IPS-15b (cell line): ENCODE measurements around the gene BARHL2.

ENCODE experiments used
- H3K27me3 ChIP-seq: one replicate; pipeline ENCODE4 v1.6.1; 2013; ENCODE audit warnings: low read length; ENCODE audit not compliant: control insufficient read depth, insufficient read depth
- H3K36me3 ChIP-seq: one replicate; pipeline ENCODE4 v1.6.1; 2013; ENCODE audit warnings: low read length; ENCODE audit not compliant: control insufficient read depth, insufficient read depth
- H3K4me1 ChIP-seq: one replicate; pipeline ENCODE4 v1.6.1; 2013; ENCODE audit warnings: mild to moderate bottlenecking, low read length; ENCODE audit not compliant: control insufficient read depth, insufficient read depth
- H3K4me3 ChIP-seq: one replicate; pipeline ENCODE4 v1.5.1; 2013; ENCODE audit warnings: low read depth, low read length
- H3K9ac ChIP-seq: one replicate; pipeline ENCODE4 v1.6.1; 2013; ENCODE audit warnings: low read depth, mild to moderate bottlenecking, low read length
- H3K9me3 ChIP-seq: one replicate; pipeline ENCODE4 v1.6.1; 2013; ENCODE audit warnings: mild to moderate bottlenecking, low read length; ENCODE audit not compliant: control insufficient read depth, insufficient read depth

Gene BARHL2

GRCh38 chr1:90713741-90714509 is 3.2 kb downstream of the BARHL2 start:
- H3K36me3 ChIP-seq: no peaks in the 10 kb centered on the region
- H3K4me1 ChIP-seq: peaks cover 7% of the 10 kb centered on the region
- H3K9me3 ChIP-seq: no peaks in the 10 kb centered on the region
- H3K9ac ChIP-seq: no peak overlapping the region
- H3K27me3 ChIP-seq: peaks cover 97% of the 10 kb centered on the region
- H3K4me3 ChIP-seq: peak overlapping the region; percentile 27

GRCh38 chr1:90712915-90713730 is 4.0 kb downstream of the BARHL2 start:
- H3K4me1 ChIP-seq: peaks cover 7% of the 10 kb centered on the region
- no peaks in the 10 kb centered on the region for H3K36me3 ChIP-seq
- H3K9me3 ChIP-seq: no peaks in the 10 kb centered on the region
- H3K4me3 ChIP-seq: peak overlapping the region; percentile 22
- no peak overlapping the region for H3K9ac ChIP-seq
- H3K27me3 ChIP-seq: peaks cover 97% of the 10 kb centered on the region

- H3K27me3 ChIP-seq: peaks cover 100% of the 10 kb centered on the region
- peaks cover 7% of the 10 kb centered on the region for H3K4me1 ChIP-seq
- H3K4me3 ChIP-seq: peak overlapping the region; percentile 30
- H3K9me3 ChIP-seq: no peaks in the 10 kb centered on the region
- no peak overlapping the region for H3K9ac ChIP-seq
- no peaks in the 10 kb centered on the region for H3K36me3 ChIP-seq
Observed at GRCh38 chr1:90712153-90712856, 4.8 kb downstream of the BARHL2 start.

GRCh38 chr1:90711696-90712095 is 5.4 kb downstream of the BARHL2 start:
- peaks cover 7% of the 10 kb centered on the region for H3K4me1 ChIP-seq
- no peak overlapping the region for H3K9ac ChIP-seq
- H3K9me3 ChIP-seq: no peaks in the 10 kb centered on the region
- H3K27me3 ChIP-seq: peaks cover 100% of the 10 kb centered on the region
- H3K36me3 ChIP-seq: no peaks in the 10 kb centered on the region
- peak overlapping the region; percentile 30 for H3K4me3 ChIP-seq

GRCh38 chr1:90710579-90711536 is 6.2 kb downstream of the BARHL2 start:
- Histone ChIP-seq H3K4me3 (peak overlapping the region; percentile 43), H3K9me3 (no peaks in the 10 kb centered on the region), H3K9ac (no peak overlapping the region)

GRCh38 chr1:90709535-90709934 is 7.6 kb downstream of the BARHL2 start:
- H3K9ac ChIP-seq: no peak overlapping the region
- H3K9me3 ChIP-seq: no peaks in the 10 kb centered on the region
- H3K4me3 ChIP-seq: peak overlapping the region; percentile 11
- H3K36me3 ChIP-seq: no peaks in the 10 kb centered on the region
- peaks cover 14% of the 10 kb centered on the region for H3K4me1 ChIP-seq
- H3K27me3 ChIP-seq: peaks cover 99% of the 10 kb centered on the region

More at GRCh38 chr1:90710579-90711536, 6.2 kb downstream of the BARHL2 start:
- Histone ChIP-seq H3K4me1 (peaks cover 10% of the 10 kb centered on the region), H3K27me3 (peaks cover 100% of the 10 kb centered on the region), H3K36me3 (no peaks in the 10 kb centered on the region)

GRCh38 chr1:90708826-90709225 is 8.3 kb downstream of the BARHL2 start:
- peaks cover 99% of the 10 kb centered on the region for H3K27me3 ChIP-seq

GRCh38 chr1:90708236-90708786 is 8.8 kb downstream of the BARHL2 start:
- Histone ChIP-seq H3K4me3 (peak overlapping the region; percentile 30), H3K9ac (no peak overlapping the region), H3K4me1 (peaks cover 14% of the 10 kb centered on the region), H3K36me3 (no peaks in the 10 kb centered on the region), H3K27me3 (peaks cover 99% of the 10 kb centered on the region), H3K9me3 (no peaks in the 10 kb centered on the region)

More at GRCh38 chr1:90708826-90709225, 8.3 kb downstream of the BARHL2 start:
- Histone ChIP-seq H3K9me3 (no peaks in the 10 kb centered on the region), H3K9ac (no peak overlapping the region), H3K4me1 (peaks cover 14% of the 10 kb centered on the region), H3K4me3 (peak overlapping the region; percentile 10), H3K36me3 (no peaks in the 10 kb centered on the region)

GRCh38 chr1:90707363-90707710 is 9.8 kb downstream of the BARHL2 start:
- Histone ChIP-seq H3K4me3 (peak overlapping the region; percentile 54), H3K9ac (no peak overlapping the region)

GRCh38 chr1:90706437-90707362 is 10.4 kb downstream of the BARHL2 start:
- Histone ChIP-seq H3K9ac (no peak overlapping the region), H3K4me1 (peaks cover 14% of the 10 kb centered on the region), H3K36me3 (no peaks in the 10 kb centered on the region), H3K9me3 (no peaks in the 10 kb centered on the region), H3K27me3 (peaks cover 89% of the 10 kb centered on the region), H3K4me3 (peak overlapping the region; percentile 54)

More at GRCh38 chr1:90707363-90707710, 9.8 kb downstream of the BARHL2 start:
- no peaks in the 10 kb centered on the region for H3K9me3 ChIP-seq
- H3K36me3 ChIP-seq: no peaks in the 10 kb centered on the region
- H3K4me1 ChIP-seq: peaks cover 14% of the 10 kb centered on the region
- peaks cover 93% of the 10 kb centered on the region for H3K27me3 ChIP-seq
